ENCODE data around the gene MLLT3.

The MLLT3 gene

GRCh38 chr9:20403346-20403745 is 219.0 kb downstream of the MLLT3 start:
- Histone ChIP-seq H3K4me3 (ENCODE audit: low read depth, low read length) (no peak overlapping the region), H3K27me3 (no peaks in the 10 kb centered on the region), H3K36me3 (no peaks in the 10 kb centered on the region), H3K4me1 (no peaks in the 10 kb centered on the region), H3K9me3 (no peaks in the 10 kb centered on the region)
- no peak for TF ChIP-seq CTCF (IDR thresholded peaks at IDR 0.05; ENCODE audit: low read depth, low read length)
- no peak for DNase-seq

GRCh38 chr9:20402273-20402875 is 219.9 kb downstream of the MLLT3 start:
- no peak for TF ChIP-seq CTCF (IDR thresholded peaks at IDR 0.05; ENCODE audit: low read depth, low read length)
- H3K4me1 ChIP-seq = no peaks in the 10 kb centered on the region

GRCh38 chr9:20398536-20399338 is 223.6 kb downstream of the MLLT3 start:
- TF ChIP-seq CTCF (IDR thresholded peaks at IDR 0.05; ENCODE audit: low read depth, low read length) = no peak
- no peak for DNase-seq
- H3K9me3 ChIP-seq = no peaks in the 10 kb centered on the region
- H3K27me3 ChIP-seq = no peaks in the 10 kb centered on the region
- H3K36me3 ChIP-seq = no peaks in the 10 kb centered on the region
- no peak overlapping the region for H3K4me3 ChIP-seq (ENCODE audit: low read depth, low read length)
- H3K4me1 ChIP-seq = no peaks in the 10 kb centered on the region

More at GRCh38 chr9:20402273-20402875, 219.9 kb downstream of the MLLT3 start:
- no peak for DNase-seq
- Histone ChIP-seq H3K9me3 (no peaks in the 10 kb centered on the region), H3K27me3 (no peaks in the 10 kb centered on the region), H3K36me3 (no peaks in the 10 kb centered on the region), H3K4me3 (ENCODE audit: low read depth, low read length) (no peak overlapping the region)

- H3K36me3 ChIP-seq = no peaks in the 10 kb centered on the region
- no peaks in the 10 kb centered on the region for H3K4me1 ChIP-seq
- H3K4me3 ChIP-seq (ENCODE audit: low read depth, low read length) = no peak overlapping the region
- H3K27me3 ChIP-seq = no peaks in the 10 kb centered on the region
- H3K9me3 ChIP-seq = no peaks in the 10 kb centered on the region
- TF ChIP-seq CTCF (IDR thresholded peaks at IDR 0.05; ENCODE audit: low read depth, low read length) = no peak
- no peak for DNase-seq
These were observed 225.0 kb downstream of the MLLT3 start for GRCh38 chr9:20397348-20397747.

GRCh38 chr9:20396509-20396908 is 225.8 kb downstream of the MLLT3 start:
- Histone ChIP-seq H3K27me3 (no peaks in the 10 kb centered on the region), H3K36me3 (no peaks in the 10 kb centered on the region), H3K9me3 (no peaks in the 10 kb centered on the region), H3K4me3 (ENCODE audit: low read depth, low read length) (no peak overlapping the region), H3K4me1 (no peaks in the 10 kb centered on the region)
- DNase-seq = no peak
- no peak for TF ChIP-seq CTCF (IDR thresholded peaks at IDR 0.05; ENCODE audit: low read depth, low read length)

- no peak for TF ChIP-seq CTCF (IDR thresholded peaks at IDR 0.05; ENCODE audit: low read depth, low read length)
- H3K36me3 ChIP-seq = no peaks in the 10 kb centered on the region
These were observed 226.6 kb downstream of the MLLT3 start for GRCh38 chr9:20395651-20396050.

More at GRCh38 chr9:20395651-20396050, 226.6 kb downstream of the MLLT3 start:
- Histone ChIP-seq H3K4me3 (ENCODE audit: low read depth, low read length) (no peak overlapping the region), H3K4me1 (no peaks in the 10 kb centered on the region), H3K27me3 (no peaks in the 10 kb centered on the region), H3K9me3 (no peaks in the 10 kb centered on the region)
- no peak for DNase-seq

Measured in BE2C (cell line).